ENCODE results near the gene TGFBI.

The TGFBI gene

GRCh38 chr5:135993880-135994636, 34.7 kb upstream of the TGFBI start:
- no peaks in the 10 kb centered on the region for H3K36me3 ChIP-seq (ENCODE audit: control insufficient read depth, insufficient read depth, low read length)
- H3K4me1 ChIP-seq (ENCODE audit: control insufficient read depth, insufficient read depth, low read length), result no peaks in the 10 kb centered on the region
- no peaks in the 10 kb centered on the region for H3K9me3 ChIP-seq (ENCODE audit: control insufficient read depth, low read length)
- H3K9ac ChIP-seq (ENCODE audit: low read length), result no peak overlapping the region
- no peaks in the 10 kb centered on the region for H3K27me3 ChIP-seq (ENCODE audit: control insufficient read depth, insufficient read depth, low read length)
- no peak overlapping the region for H3K4me3 ChIP-seq (ENCODE audit: low read length)

GRCh38 chr5:135995976-135996375, 32.8 kb upstream of the TGFBI start:
- no peak overlapping the region for H3K4me3 ChIP-seq (ENCODE audit: low read length)
- H3K27me3 ChIP-seq (ENCODE audit: control insufficient read depth, insufficient read depth, low read length), result no peaks in the 10 kb centered on the region
- H3K36me3 ChIP-seq (ENCODE audit: control insufficient read depth, insufficient read depth, low read length), result no peaks in the 10 kb centered on the region
- no peaks in the 10 kb centered on the region for H3K4me1 ChIP-seq (ENCODE audit: control insufficient read depth, insufficient read depth, low read length)
- no peaks in the 10 kb centered on the region for H3K9me3 ChIP-seq (ENCODE audit: control insufficient read depth, low read length)
- no peak overlapping the region for H3K9ac ChIP-seq (ENCODE audit: low read length)

GRCh38 chr5:135996611-135997010, 32.2 kb upstream of the TGFBI start:
- Histone ChIP-seq H3K9ac (ENCODE audit: low read length) (no peak overlapping the region), H3K36me3 (ENCODE audit: control insufficient read depth, insufficient read depth, low read length) (no peaks in the 10 kb centered on the region), H3K27me3 (ENCODE audit: control insufficient read depth, insufficient read depth, low read length) (no peaks in the 10 kb centered on the region), H3K9me3 (ENCODE audit: control insufficient read depth, low read length) (no peaks in the 10 kb centered on the region), H3K4me3 (ENCODE audit: low read length) (no peak overlapping the region), H3K4me1 (ENCODE audit: control insufficient read depth, insufficient read depth, low read length) (no peaks in the 10 kb centered on the region)

- H3K36me3 ChIP-seq (ENCODE audit: control insufficient read depth, insufficient read depth, low read length), result no peaks in the 10 kb centered on the region
- no peak overlapping the region for H3K4me3 ChIP-seq (ENCODE audit: low read length)
- no peaks in the 10 kb centered on the region for H3K4me1 ChIP-seq (ENCODE audit: control insufficient read depth, insufficient read depth, low read length)
- no peak overlapping the region for H3K9ac ChIP-seq (ENCODE audit: low read length)
- no peaks in the 10 kb centered on the region for H3K27me3 ChIP-seq (ENCODE audit: control insufficient read depth, insufficient read depth, low read length)
- H3K9me3 ChIP-seq (ENCODE audit: control insufficient read depth, low read length), result no peaks in the 10 kb centered on the region
Measured at GRCh38 chr5:135997673-135998335, 31.0 kb upstream of the TGFBI start.

- H3K4me1 ChIP-seq (ENCODE audit: control insufficient read depth, insufficient read depth, low read length), result no peaks in the 10 kb centered on the region
- H3K9me3 ChIP-seq (ENCODE audit: control insufficient read depth, low read length), result no peaks in the 10 kb centered on the region
- H3K9ac ChIP-seq (ENCODE audit: low read length), result no peak overlapping the region
- H3K36me3 ChIP-seq (ENCODE audit: control insufficient read depth, insufficient read depth, low read length), result no peaks in the 10 kb centered on the region
- H3K27me3 ChIP-seq (ENCODE audit: control insufficient read depth, insufficient read depth, low read length), result no peaks in the 10 kb centered on the region
- no peak overlapping the region for H3K4me3 ChIP-seq (ENCODE audit: low read length)
Measured at GRCh38 chr5:135998889-135999288, 29.9 kb upstream of the TGFBI start.

GRCh38 chr5:135999406-136000139, 29.2 kb upstream of the TGFBI start:
- Histone ChIP-seq H3K36me3 (ENCODE audit: control insufficient read depth, insufficient read depth, low read length) (no peaks in the 10 kb centered on the region), H3K27me3 (ENCODE audit: control insufficient read depth, insufficient read depth, low read length) (no peaks in the 10 kb centered on the region), H3K4me3 (ENCODE audit: low read length) (no peak overlapping the region), H3K4me1 (ENCODE audit: control insufficient read depth, insufficient read depth, low read length) (no peaks in the 10 kb centered on the region), H3K9me3 (ENCODE audit: control insufficient read depth, low read length) (no peaks in the 10 kb centered on the region), H3K9ac (ENCODE audit: low read length) (no peak overlapping the region)

- no peaks in the 10 kb centered on the region for H3K4me1 ChIP-seq (ENCODE audit: control insufficient read depth, insufficient read depth, low read length)
- no peak overlapping the region for H3K9ac ChIP-seq (ENCODE audit: low read length)
- no peaks in the 10 kb centered on the region for H3K27me3 ChIP-seq (ENCODE audit: control insufficient read depth, insufficient read depth, low read length)
- H3K36me3 ChIP-seq (ENCODE audit: control insufficient read depth, insufficient read depth, low read length), result no peaks in the 10 kb centered on the region
- no peak overlapping the region for H3K4me3 ChIP-seq (ENCODE audit: low read length)
- H3K9me3 ChIP-seq (ENCODE audit: control insufficient read depth, low read length), result no peaks in the 10 kb centered on the region
Measured at GRCh38 chr5:136000147-136000546, 28.6 kb upstream of the TGFBI start.

GRCh38 chr5:136000932-136001331, 27.9 kb upstream of the TGFBI start:
- H3K9me3 ChIP-seq (ENCODE audit: control insufficient read depth, low read length), result no peaks in the 10 kb centered on the region
- no peaks in the 10 kb centered on the region for H3K36me3 ChIP-seq (ENCODE audit: control insufficient read depth, insufficient read depth, low read length)
- H3K4me1 ChIP-seq (ENCODE audit: control insufficient read depth, insufficient read depth, low read length), result no peaks in the 10 kb centered on the region
- H3K4me3 ChIP-seq (ENCODE audit: low read length), result no peak overlapping the region
- H3K27me3 ChIP-seq (ENCODE audit: control insufficient read depth, insufficient read depth, low read length), result no peaks in the 10 kb centered on the region
- H3K9ac ChIP-seq (ENCODE audit: low read length), result no peak overlapping the region

GRCh38 chr5:136001466-136001981, 27.3 kb upstream of the TGFBI start:
- H3K36me3 ChIP-seq (ENCODE audit: control insufficient read depth, insufficient read depth, low read length), result no peaks in the 10 kb centered on the region
- no peaks in the 10 kb centered on the region for H3K4me1 ChIP-seq (ENCODE audit: control insufficient read depth, insufficient read depth, low read length)
- no peaks in the 10 kb centered on the region for H3K9me3 ChIP-seq (ENCODE audit: control insufficient read depth, low read length)
- no peaks in the 10 kb centered on the region for H3K27me3 ChIP-seq (ENCODE audit: control insufficient read depth, insufficient read depth, low read length)
- no peak overlapping the region for H3K4me3 ChIP-seq (ENCODE audit: low read length)
- no peak overlapping the region for H3K9ac ChIP-seq (ENCODE audit: low read length)

GRCh38 chr5:136004436-136004835, 24.4 kb upstream of the TGFBI start:
- Histone ChIP-seq H3K4me3 (ENCODE audit: low read length) (no peak overlapping the region), H3K9me3 (ENCODE audit: control insufficient read depth, low read length) (no peaks in the 10 kb centered on the region), H3K9ac (ENCODE audit: low read length) (no peak overlapping the region), H3K36me3 (ENCODE audit: control insufficient read depth, insufficient read depth, low read length) (no peaks in the 10 kb centered on the region), H3K4me1 (ENCODE audit: control insufficient read depth, insufficient read depth, low read length) (no peaks in the 10 kb centered on the region), H3K27me3 (ENCODE audit: control insufficient read depth, insufficient read depth, low read length) (no peaks in the 10 kb centered on the region)

- no peaks in the 10 kb centered on the region for H3K9me3 ChIP-seq (ENCODE audit: control insufficient read depth, low read length)
- no peak overlapping the region for H3K4me3 ChIP-seq (ENCODE audit: low read length)
- H3K36me3 ChIP-seq (ENCODE audit: control insufficient read depth, insufficient read depth, low read length), result no peaks in the 10 kb centered on the region
- H3K9ac ChIP-seq (ENCODE audit: low read length), result no peak overlapping the region
- H3K27me3 ChIP-seq (ENCODE audit: control insufficient read depth, insufficient read depth, low read length), result no peaks in the 10 kb centered on the region
- no peaks in the 10 kb centered on the region for H3K4me1 ChIP-seq (ENCODE audit: control insufficient read depth, insufficient read depth, low read length)
Measured at GRCh38 chr5:136005476-136005875, 23.3 kb upstream of the TGFBI start.

GRCh38 chr5:136006164-136006563, 22.6 kb upstream of the TGFBI start:
- Histone ChIP-seq H3K9ac (ENCODE audit: low read length) (no peak overlapping the region), H3K27me3 (ENCODE audit: control insufficient read depth, insufficient read depth, low read length) (no peaks in the 10 kb centered on the region), H3K4me1 (ENCODE audit: control insufficient read depth, insufficient read depth, low read length) (no peaks in the 10 kb centered on the region), H3K4me3 (ENCODE audit: low read length) (no peak overlapping the region), H3K36me3 (ENCODE audit: control insufficient read depth, insufficient read depth, low read length) (no peaks in the 10 kb centered on the region), H3K9me3 (ENCODE audit: control insufficient read depth, low read length) (no peaks in the 10 kb centered on the region)

All from mucosa of stomach (tissue), 1 donor.